ENCODE measurements around the gene ZBTB25.

DNA sequence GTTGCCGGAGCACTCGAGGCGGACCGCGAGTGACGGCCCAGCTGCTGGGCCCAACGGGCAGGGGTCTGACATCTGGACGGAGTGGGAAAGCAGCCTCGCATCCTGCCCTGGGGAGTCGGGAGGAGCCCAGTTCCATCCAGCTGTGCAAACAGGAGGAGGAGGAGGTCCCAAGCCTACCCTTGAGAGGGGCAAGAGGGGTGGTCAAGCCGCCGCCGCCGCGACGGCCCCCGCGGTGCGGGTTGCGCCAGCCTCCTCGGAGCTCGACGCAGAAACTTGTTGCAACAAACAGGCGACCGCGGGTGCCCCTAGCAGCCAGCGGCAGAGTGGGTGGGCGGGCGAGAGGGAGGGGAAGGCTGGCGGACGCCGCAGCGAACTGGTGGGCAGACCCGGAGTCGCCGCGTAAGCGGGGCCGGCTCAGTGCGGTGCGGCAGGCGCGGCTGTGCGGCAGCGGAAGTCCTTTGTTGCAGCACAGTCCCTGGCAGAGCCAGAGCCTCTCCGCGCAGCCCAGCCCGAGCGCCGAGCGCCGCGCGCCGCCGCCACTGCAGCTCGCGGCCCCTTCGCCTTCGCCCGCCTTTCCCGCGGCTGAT is 765 bp upstream of the ZBTB25 start, which contains the start of gene ZBTB1:
- TF ChIP-seq, protein P1, sequence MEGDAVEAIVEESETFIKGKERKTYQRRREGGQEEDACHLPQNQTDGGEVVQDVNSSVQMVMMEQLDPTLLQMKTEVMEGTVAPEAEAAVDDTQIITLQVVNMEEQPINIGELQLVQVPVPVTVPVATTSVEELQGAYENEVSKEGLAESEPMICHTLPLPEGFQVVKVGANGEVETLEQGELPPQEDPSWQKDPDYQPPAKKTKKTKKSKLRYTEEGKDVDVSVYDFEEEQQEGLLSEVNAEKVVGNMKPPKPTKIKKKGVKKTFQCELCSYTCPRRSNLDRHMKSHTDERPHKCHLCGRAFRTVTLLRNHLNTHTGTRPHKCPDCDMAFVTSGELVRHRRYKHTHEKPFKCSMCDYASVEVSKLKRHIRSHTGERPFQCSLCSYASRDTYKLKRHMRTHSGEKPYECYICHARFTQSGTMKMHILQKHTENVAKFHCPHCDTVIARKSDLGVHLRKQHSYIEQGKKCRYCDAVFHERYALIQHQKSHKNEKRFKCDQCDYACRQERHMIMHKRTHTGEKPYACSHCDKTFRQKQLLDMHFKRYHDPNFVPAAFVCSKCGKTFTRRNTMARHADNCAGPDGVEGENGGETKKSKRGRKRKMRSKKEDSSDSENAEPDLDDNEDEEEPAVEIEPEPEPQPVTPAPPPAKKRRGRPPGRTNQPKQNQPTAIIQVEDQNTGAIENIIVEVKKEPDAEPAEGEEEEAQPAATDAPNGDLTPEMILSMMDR (optimal IDR thresholded peaks at IDR 0.05 in 1 of 3, IDR thresholded peaks at IDR 0.05 in 1 of 3, conservative IDR thresholded peaks at IDR 0.05 in 1 of 3; ENCODE audit: extremely low read depth in 1 of 3, insufficient read depth in 2 of 3, low read length in 3 of 3), result no peak
- no peak for TF ChIP-seq EZH2 (IDR thresholded peaks at IDR 0.05; ENCODE audit: low read length)
